Lower leg skin (tissue), 3 donors: ENCODE results near the gene GLOD5.

ENCODE experiments used
- CTCF ChIP-seq, 3 donors: fragments of 450-650 bp; IDR thresholded peaks; one replicate each; pipeline ENCODE4 v1.5.1; 2016; ENCODE audit warnings: antibody characterized with exemption in 3 of 3, mild to moderate bottlenecking in 3 of 3, moderate library complexity in 2 of 3
- POLR2A ChIP-seq, 2 donors: fragments of 450-650 bp; IDR thresholded peaks; one replicate each; pipeline ENCODE4 v1.6.1; 2016 to 2017; ENCODE audit warnings: antibody characterized with exemption in 2 of 2, mild to moderate bottlenecking in 1 of 2, moderate library complexity in 1 of 2

- TF ChIP-seq POLR2A (IDR thresholded peaks at IDR 0.05) = no peak
- no peak for TF ChIP-seq CTCF (IDR thresholded peaks at IDR 0.05)
Observed at GRCh38 chrX:48781705-48782104, 20.2 kb downstream of the GLOD5 start.
